ENCODE data around the gene U2AF1L4. TPM values are rescaled to one million over a fixed set of nuclear protein-coding genes. Genes with fewer than 3 reads are reported as not detected.
A peak's percentile ranks its signal among the peaks of the same experiment; 100 is the strongest.

Gene U2AF1L4
- total RNA-seq, 4 donors from 2014 or later, result 12.6 to 20.0 (median 18.5) TPM

DNA sequence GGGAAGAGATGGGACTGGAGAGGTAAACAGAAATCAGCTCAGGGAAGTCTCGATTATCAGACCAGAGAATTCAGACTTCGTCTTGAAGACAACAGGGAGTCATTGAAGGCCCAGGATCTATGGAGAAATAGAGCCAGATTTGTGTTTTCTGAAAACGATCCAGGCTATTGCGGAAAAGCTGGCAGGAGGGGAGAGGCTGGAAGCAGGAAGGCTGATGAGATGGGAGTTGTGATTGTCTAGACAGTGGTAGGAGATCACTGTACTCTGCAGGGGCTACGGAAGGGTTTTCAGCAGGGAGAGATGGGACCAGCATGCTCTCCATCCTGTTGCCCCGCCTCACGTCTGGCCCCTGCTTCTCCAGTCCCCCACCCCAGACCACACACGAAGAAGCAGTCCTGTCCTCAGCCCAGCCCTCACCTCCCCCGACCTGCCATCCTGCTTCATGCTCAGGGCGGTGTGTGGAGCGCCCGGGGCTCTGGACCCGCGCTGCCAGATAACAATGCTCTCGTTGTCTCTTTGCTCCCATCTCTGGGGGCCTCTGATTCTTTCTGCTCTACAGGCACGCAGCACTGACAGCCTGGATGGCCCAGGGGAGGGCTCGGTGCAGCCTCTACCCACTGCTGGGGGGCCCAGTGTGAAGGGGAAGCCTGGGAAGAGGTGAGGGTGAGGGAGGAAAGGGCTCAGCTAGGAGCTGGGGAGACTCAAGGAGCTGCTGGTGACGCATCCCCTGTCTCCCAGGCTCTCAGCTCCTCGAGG is 32.0 kb upstream of the U2AF1L4 start:
- TF ChIP-seq, protein P1, sequence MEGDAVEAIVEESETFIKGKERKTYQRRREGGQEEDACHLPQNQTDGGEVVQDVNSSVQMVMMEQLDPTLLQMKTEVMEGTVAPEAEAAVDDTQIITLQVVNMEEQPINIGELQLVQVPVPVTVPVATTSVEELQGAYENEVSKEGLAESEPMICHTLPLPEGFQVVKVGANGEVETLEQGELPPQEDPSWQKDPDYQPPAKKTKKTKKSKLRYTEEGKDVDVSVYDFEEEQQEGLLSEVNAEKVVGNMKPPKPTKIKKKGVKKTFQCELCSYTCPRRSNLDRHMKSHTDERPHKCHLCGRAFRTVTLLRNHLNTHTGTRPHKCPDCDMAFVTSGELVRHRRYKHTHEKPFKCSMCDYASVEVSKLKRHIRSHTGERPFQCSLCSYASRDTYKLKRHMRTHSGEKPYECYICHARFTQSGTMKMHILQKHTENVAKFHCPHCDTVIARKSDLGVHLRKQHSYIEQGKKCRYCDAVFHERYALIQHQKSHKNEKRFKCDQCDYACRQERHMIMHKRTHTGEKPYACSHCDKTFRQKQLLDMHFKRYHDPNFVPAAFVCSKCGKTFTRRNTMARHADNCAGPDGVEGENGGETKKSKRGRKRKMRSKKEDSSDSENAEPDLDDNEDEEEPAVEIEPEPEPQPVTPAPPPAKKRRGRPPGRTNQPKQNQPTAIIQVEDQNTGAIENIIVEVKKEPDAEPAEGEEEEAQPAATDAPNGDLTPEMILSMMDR (IDR thresholded peaks at IDR 0.05), result no peak
- no peak for TF ChIP-seq POLR2A (IDR thresholded peaks at IDR 0.05)
- intact Hi-C loops (cut with DNase I; ENCODE audit: low total_unique reads), result no loop called here
- WGBS, 2 donors, result 65 to 80% methylated on average over 19 of the region's 19 CpGs
- H3K4me3 ChIP-seq (ENCODE audit: low read depth, poor library complexity, severe bottlenecking), result no peak overlapping the region
- DNase-seq (ENCODE audit: low spot score in 2 of 2), result no peak

DNA sequence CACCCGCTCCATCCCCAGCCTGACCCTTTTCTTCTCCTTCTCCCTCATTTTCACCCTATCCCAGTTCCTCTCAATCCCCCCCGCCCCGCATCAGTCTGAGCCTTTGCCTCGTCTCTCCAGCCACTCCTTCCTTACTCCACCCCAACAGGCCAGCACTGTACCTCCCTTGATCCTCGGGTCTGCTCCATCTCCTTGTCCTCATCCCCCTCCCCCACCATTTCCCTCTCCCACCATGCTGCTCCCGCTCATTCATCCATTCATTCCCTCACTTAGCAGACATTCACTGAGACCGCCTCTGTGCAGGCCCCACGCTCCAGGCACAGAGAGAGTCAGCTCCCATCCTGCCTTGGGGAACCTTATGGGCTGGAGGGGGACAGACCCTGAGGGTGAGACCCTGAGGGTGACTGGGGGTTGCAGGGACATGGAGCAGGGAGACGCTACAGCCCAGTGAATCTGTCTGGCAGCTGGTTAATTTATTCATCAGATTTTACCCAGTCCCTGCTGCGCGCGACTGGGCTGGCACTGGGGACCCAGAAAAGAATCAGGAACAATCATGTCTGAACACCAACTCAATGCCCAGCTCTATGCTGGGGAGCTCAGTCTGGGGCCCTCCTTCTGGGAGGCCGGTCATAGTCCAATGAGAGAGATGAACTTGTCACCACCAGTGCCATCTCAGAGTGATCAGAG is 31.0 kb upstream of the U2AF1L4 start:
- intact Hi-C loops (cut with DNase I; ENCODE audit: low total_unique reads), result no loop called here
- TF ChIP-seq, protein P1 (IDR thresholded peaks at IDR 0.05), result no peak
- TF ChIP-seq POLR2A (IDR thresholded peaks at IDR 0.05), result no peak
- peak overlapping the region; percentile 48 for H3K4me3 ChIP-seq (ENCODE audit: low read depth, poor library complexity, severe bottlenecking)
- DNase-seq (ENCODE audit: low spot score in 2 of 2), result no peak
- 57 to 64% methylated on average over 12 to 13 of the region's 13 CpGs for WGBS, 2 donors

DNA sequence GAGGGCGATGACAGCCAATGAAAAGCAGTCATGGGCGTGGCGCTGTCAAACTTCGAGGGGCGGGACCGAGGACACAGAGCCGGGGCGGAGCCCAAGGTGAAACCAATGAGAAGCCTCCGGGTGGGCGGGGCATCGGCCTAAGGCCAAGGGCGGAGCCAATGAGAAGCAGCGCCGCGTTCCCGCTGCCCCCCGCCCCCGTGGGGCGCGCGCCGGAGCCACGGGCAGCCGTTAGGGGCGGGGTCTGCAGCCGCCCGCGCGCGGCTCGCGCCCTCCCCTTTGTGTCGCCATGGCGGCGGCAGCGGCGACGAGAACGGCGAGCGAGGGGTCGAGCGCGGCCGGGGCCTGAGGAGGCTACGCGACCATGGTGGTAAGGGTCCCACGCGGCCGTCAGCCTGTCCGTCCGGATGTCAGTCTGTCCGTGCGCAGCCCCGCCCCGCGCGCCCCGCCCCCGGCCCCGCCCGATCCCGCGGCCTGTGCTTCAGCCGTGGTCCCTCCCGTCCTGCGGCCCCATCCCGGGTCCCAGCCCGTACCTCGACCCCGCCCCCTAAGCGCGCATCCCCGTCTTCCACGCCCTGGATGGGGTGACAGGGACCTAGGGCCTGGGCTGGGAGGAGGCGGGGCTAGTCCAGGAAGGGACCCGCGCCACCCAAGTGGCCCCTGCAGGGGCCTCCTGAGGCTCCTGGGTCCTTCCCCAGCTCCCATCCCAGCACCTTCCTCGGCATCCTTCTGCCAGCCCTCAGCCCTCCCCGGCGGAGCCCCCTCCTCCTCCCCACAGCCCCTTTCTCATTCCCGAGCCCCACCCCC is 30.3 kb upstream of the U2AF1L4 start, which contains the start of gene ARHGAP33:
Gene ARHGAP33 (plus strand): TSS at position 267 of the 804 bp plus-strand sequence. CDS start 95 bp downstream, at position 362.
- WGBS, 2 donors, result 0 to 1% methylated on average over 26 to 54 of the region's 82 CpGs
- TF ChIP-seq, protein P1 (IDR thresholded peaks at IDR 0.05), result no peak
- TF ChIP-seq POLR2A (IDR thresholded peaks at IDR 0.05), result no peak
- intact Hi-C loops (cut with DNase I; ENCODE audit: low total_unique reads), result no loop called here
- DNase-seq (ENCODE audit: low spot score in 2 of 2), result peak; percentile 98 to 100
- peak within 1 kb of the TSS; percentile 48 for H3K4me3 ChIP-seq (ENCODE audit: low read depth, poor library complexity, severe bottlenecking)

DNA sequence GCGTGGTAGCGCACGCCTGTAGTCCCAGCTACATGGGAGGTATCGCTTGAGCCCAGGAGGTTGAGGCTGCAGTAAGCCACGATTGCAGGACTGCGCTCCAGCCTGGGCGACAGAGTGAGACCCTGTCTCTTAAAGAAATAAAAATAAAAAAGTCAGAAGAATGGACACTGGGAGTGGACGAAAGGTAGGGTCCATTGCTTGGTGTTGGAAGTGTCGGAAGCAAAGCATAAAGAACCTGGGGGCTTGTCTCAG is 29.8 kb upstream of the U2AF1L4 start:
- 14 to 44% methylated on average over 9 of the region's 9 CpGs for WGBS, 2 donors
- intact Hi-C loops (cut with DNase I; ENCODE audit: low total_unique reads), result no loop called here

DNA sequence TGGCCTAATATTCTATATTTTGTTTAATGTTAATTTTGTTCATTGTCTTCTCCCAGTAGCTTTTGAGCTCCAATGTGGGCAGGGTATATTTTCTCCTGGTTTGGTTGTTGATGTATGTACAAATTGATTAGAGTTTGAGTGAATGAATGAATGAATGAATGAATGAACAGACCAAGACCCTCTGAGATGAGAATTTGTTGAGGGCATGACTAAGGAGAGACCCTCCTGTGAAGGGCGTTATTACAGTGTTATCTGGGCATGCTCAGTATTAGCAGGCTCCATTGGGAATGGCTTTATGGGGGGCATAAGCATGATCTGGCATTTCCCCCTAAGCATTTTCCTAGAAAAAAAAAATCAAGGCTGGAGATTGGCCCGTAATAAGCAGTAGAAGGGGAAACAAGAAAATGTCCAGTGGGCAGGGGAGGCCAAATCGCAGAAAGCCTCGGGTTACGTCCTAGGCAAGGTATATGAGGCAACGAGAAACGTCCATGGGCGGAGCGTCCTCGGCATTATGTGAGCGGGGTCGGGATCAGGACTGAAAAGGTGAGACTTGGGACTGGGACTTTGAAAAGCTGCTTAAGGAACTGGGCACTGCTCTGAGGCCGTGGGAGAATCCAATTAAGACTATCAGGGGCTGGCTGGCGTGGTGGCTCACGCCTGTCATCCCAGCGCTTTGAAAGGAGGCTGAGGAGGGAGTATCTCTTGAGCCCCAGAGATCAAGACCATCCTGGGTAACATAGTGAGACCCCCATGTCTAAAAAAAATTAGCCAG is 29.2 kb upstream of the U2AF1L4 start:
- no peak for DNase-seq (ENCODE audit: low spot score in 2 of 2)
- no peak overlapping the region for H3K4me3 ChIP-seq (ENCODE audit: low read depth, poor library complexity, severe bottlenecking)
- intact Hi-C loops (cut with DNase I; ENCODE audit: low total_unique reads), result no loop called here
- no peak for TF ChIP-seq POLR2A (IDR thresholded peaks at IDR 0.05)
- TF ChIP-seq, protein P1 (IDR thresholded peaks at IDR 0.05), result no peak
- WGBS, 2 donors, result 43 to 51% methylated on average over 16 of the region's 16 CpGs

More for the DNA sequence above, 29.8 kb upstream of the U2AF1L4 start:
- H3K4me3 ChIP-seq (ENCODE audit: low read depth, poor library complexity, severe bottlenecking), result no peak overlapping the region
- no peak for DNase-seq (ENCODE audit: low spot score in 2 of 2)
- TF ChIP-seq, protein P1 (IDR thresholded peaks at IDR 0.05), result no peak
- TF ChIP-seq POLR2A (IDR thresholded peaks at IDR 0.05), result no peak
